LHCN-M2 (cell line): ENCODE data around the gene FAM193A. TPM values are rescaled to one million over a fixed set of nuclear protein-coding genes. Genes with fewer than 3 reads are reported as not detected.
"Not testable (repeated sequence)": the region's sequence is repeated elsewhere in the genome, so short reads cannot be mapped to it uniquely, and the experiment has no call there.

ENCODE experiments used
- DNase-seq: peaks from one replicate; pipeline ENCODE4 v3.0.0-alpha.2; 2012; ENCODE audit warnings: low read depth
- total RNA-seq: library from RNA; depleted of rRNA; stranded (reverse); fragments of >200 nt; gene quantifications from 2 replicates; pipeline ENCODE4 v1.2.3, GENCODE V29; 2014

The FAM193A gene
- total RNA-seq, 1 experiment from 2014 or later, result 14.9 TPM

DNA sequence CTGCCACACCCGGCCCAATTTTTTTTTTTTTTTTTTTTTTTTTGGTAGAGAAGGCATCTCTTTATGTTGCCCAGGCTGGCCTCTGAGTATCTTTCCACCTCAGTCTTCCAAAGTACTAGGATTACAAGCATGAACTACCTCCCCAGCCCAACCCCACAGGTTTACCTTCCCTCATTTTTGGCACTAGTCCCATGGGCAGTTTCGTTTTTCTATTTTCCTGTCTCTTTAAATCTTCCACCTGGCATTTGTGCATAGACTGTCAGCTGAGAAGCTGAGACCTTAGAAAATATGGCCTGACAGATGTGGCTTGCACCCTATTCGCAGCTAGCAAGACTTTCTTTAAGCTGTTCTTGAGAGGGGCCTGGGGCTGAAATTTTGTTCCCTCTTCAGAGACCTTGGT is 191.8 kb downstream of the FAM193A start:
- DNase-seq, result no peak

DNA sequence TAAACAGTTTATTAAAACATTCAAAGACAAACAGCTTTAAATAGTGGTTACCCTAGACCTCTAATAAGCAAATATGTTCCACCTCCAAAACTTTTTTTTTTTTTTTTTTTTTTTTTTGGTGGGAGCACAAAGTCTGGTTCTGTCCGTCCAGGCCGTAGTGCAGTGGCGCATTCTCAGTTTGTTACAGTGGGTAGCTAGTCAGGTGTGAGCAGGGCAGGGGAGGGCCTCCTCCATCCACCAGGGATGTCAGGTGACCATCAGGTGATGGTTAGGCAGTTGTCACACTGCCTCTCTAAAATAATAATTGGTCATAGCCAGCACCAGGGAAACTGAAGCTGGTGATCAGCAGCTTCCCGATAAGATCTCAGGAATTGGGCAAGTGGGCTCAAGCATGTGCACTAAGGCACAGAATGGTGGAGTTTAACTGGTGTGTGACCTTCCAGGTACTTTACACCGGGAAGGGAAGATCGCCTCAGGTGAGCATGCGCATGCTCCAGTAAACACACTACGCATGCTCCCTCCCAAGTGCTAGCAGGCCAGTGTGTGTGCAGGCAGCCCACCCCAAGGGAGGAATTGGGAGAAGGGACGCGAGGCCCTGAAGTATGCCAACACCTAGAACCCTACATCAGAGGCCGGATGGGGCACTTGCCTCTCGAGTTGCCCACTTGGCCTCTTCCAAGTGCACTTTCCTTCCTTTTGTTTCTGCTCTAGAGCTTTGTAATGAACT is 192.5 kb downstream of the FAM193A start:
- DNase-seq, result no peak

DNA sequence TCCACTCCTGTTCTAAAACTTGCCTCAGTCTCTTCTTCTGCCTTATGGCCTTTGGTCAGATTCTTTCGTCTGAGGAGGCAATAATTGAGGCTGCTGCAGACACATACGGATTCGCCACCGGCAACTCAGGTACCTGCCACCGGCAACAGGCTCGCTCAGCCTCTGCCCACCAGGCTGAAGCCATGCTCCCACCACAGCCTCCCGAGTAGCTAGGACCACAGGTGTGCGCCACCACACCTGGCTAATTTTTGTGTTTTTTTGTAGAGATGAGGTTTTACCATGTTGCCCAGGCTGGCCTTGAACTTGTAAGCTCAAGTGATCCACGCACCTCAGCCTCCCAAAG is 193.1 kb downstream of the FAM193A start:
- no peak for DNase-seq

DNA sequence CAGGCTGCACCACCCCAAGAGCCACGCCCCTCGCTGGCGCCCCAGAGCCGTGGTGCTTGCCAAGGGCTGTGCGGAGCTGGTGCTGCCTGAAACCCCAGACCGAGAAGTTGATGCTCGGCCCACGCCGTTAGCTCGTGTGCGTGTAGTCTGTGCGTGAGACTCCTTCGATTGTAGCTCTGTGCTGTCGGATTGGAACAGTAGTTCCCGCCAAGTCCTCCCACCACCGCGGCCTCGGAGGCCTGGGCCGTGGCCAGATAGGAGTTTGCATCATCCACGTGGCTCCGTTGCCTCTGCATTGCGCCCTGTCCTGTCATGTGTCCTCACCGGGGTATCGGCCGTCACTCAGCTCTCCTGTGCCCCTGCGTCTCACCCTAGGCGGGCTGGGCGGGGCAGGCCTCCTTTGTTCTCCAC is 195.5 kb downstream of the FAM193A start:
- no peak for DNase-seq

DNA sequence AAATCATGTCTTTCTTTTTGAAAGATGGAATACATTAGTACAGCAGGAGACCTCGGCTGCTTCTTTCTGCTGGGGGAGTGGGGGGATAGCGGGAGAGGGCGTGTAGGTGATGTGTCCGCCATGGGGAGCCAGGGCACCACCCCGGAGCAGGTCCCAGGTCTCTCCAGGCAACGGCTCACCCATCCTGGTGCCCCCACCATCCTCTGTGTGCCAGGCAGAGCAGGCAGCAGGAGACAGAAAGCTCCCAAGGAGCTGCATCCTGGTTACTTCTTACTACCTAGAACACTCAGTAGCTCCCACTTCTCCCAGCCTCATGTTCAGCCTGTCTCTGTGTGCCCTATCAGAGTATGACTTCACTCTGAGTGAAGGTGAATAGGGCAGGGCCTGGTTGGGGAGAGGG is 196.1 kb downstream of the FAM193A start:
- DNase-seq, result no peak

DNA sequence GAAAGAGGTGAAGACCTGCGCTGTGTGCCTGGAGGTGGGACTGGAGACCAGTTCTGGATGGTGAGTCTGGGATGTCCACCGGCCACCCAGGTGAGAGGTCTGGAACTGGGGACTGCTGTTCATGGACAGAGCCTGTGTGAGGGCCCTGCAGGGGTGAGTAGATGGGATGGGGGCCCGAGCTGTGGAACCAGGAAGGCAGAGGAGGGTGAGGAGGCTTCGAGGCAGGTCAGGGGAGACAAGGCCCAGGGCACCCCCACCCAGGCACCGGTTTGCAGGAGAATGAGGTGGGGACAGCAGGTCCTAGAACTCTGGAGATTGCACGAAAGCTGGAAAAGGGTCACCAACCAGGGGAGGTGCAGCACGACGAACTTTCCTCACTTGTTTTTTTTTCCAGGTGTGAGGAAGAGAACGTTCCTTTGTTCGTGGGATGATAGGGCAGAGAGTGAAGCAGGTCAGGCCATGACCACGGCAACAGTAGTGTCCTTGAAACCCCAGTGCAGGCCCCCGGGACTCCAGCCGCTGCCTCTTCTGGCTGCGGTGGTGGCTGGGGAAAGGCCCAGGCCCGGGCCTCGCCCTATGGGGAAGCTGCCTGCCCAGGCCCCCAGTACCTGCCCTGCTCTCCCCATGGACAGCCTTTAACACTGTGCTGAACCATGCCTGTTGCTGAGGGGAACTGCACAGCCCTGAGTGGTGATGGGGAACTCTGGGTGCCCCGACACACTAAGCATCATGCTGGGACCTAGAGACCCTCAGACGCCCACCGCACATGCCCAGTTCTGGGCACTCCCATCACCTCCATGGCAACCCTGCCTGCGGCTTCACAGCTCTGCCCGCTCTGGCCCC is 196.8 kb downstream of the FAM193A start:
- DNase-seq, result no peak

DNA sequence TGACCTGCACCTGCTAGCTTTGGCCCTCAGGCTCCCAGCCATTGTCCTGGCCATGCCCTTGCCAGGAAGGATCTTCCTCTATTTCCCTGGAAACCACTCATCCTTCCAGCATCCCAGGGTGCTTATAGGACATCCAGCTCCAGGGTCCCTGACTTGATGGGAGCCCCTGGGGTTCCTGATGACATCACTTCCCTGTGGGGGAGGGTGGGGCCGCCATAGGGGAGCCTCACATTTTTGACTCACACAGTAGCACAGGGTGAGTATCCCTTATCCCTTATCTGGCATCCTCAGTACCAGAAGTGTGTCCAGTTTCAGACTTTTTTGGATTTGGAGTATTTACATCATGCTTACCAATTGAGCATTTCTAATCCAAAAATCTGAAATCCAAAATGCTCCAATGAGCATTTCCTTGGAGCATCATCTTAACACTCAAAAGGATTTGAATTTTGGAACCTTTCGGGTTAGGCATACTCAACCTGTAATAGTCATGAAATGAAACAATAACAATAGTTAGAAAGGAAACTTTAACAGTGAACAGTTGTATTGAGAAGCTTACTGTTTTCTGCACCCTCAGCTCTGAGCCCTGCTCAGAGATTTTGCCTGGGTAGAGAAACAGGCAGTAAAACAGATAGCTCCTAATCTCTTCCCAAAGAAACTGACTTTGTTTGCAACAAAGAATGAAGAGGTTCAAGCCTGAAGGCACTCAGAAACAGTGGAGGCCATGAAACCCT is 197.6 kb downstream of the FAM193A start:
- DNase-seq, result no peak

DNA sequence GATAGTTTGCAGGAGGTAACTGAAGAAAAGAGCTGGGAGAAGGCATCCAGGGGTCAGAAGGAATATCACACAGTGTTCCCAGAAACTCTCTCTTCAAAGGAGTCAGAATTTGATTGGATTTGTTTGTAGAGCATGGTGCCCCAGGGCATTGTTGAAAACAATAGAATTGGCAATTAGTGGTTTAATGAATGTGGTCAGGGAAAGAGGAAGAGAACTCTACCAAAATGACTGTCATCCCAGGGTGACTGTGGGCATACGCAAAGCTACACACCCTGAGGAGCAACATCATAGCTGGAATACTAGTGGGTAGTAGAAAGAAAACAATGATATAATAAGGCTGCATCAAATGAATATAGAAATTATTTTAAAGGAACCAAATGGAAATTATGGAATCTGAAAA is 198.2 kb downstream of the FAM193A start:
- DNase-seq, result no peak

DNA sequence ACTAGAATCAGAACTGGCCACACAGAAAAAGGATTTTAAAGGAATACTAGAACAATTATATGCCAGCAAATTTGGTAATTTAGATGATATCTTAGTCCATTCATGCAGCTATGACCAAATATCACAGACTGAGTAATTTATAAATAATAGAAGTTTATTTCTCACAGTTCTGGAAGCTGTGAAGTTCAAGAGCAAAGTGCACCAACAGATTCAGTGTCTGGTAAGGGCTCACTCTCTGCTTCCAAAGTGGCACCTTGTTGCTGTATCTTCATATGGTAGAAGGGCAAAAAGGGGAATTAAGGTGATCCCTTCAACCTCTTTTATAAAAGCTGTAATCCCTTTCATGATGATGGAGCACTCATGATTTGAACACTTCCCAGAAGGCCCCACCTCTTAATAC is 199.4 kb downstream of the FAM193A start:
- DNase-seq, result no peak

DNA sequence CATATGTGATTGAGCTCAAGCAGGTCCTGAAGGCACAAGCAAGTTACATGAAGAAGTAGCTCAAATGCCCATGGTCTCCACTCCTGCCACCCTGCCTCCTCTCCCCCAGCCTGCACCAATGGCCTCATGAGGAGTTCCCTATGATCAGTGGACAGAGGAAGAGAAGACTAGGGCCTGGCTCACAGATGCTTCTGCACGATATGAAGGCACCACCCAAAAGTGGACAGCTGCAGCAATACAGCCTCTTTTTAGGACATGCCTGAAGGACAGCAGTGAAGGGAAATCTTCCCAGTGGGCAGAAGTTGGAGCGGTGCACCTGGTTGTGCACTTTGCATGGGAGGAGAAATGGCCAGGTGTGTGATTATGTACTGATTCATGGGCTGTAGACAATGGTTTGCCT is 201.8 kb downstream of the FAM193A start:
- not testable (repeated sequence) for DNase-seq

DNA sequence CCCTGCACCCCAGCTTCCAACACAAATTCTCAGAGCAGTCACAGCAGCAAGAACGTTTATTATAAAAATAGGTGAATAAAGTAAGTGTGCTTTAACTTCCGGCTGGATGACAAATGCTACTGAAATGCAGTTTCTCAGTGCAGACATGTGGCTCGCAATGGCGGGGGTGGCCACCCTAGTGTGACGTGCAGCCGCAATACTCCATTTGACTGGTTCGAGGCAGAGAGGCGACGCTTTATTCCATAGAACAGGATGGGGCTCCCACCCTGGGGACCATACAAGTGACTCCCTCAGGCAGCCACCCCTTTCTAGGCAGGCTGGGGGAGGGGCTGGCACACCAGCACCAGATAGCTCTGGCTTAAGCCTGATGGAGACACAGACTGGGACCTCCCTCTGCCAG is 205.2 kb downstream of the FAM193A start:
- no peak for DNase-seq

DNA sequence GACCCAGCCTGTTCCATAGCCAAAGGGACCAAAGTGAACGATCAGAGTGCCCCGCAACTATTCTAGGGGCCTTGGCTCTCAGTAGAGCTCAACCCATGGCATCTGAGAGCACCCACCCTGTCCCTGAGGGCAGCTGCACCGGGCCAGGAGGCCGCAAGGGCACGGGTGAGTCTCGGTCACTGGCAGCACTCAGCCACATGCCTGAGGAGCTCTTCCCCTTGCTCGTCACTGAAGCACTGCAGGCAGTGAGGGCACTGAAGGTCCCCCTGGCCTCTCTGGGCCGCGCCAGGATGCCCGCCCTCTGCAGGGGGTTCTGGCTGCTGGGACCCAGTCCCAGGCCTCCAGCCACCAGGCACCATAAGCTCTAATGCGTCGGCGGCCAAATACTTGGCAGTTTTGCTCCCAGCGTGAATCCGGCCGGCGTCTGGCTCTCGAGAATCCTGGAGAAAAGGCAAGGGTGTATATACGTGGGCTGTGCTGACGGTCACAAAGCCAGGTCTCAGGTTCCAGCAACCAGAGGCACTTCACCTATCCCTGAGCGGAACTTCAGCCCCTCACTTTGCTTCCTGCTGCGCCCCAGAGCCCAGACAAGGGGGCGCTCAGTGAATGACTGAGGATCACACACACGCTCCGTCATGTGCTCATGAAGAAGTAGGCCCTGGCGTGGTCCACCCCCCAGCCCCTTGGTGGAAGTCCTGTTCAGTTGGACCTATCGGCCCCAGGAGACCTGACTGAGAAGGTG is 205.8 kb downstream of the FAM193A start:
- no peak for DNase-seq

DNA sequence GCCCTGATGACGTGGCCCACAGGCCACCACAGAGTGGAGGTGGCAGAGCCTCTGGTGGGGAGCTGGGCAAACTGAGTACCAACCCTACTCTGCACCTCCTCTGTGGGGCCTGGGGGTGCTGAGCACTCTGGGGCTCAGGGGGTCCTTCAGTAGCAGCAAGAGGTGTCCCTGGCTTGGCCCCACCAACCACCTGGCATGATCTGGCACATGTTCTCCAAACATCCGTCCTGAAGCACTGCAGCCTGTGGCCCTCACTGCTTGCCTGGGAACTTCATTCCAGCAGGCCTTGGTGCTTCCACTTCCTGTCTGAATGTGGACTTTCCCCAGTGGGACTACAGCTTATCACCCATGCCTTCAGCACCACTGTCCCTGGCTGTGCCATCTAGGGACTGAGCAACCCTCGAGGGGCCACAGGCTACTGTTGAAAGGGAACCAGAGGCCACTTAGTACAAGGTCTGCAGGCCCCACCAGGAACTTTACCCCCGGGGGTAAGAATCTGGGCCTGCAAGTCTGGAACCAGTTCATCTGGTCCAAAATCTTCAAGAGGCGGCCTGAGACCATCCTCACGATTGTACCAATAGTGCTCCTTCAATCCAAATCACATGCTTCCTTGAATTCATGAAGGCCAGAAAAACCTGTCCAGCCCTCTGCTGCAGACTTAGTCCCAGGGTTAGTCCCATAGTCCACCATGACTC is 206.5 kb downstream of the FAM193A start:
- DNase-seq, result no peak

DNA sequence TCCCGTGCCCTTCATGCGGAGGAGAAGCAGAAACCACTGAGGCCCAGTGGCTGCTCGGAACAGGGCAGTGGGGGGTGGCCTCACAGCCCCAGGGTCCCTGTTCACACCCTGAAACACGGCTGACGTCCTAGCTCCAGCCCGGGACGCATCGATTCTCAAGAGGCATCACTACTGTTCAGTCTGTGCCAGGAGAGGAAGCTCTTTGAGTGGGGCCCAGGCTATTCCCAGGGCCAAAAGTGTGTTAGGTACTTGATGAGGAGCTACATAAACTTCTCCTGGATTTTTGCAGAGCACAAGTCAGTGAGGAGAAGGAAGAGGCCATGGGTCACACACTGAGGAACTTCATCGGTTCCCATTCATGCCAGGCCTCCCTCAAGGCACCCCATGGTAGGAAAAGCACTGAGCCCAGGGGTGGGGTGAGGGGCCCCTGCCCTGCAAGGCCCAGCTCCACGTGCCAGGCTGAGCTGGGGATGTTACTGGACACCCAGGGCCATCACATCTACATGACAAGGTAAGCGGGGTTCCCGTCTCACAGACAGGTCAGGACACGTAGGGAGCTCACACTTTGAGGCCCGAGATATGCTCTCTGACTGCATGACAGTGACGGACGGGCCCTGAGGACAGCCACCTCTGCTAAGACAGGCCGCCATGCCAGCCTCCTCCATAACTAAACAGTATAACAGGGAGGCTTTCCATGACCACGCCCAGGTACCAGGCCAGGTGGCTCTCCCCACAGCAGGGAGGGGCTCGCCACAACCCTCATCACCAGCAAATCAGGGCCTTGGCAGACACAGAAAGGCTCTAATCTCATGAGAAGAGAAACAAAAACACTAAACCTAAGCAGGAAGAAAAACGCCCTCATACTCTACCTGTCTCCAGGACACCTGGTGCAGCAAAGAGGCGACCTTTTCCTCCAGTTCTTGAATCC is 207.3 kb downstream of the FAM193A start:
- no peak for DNase-seq

DNA sequence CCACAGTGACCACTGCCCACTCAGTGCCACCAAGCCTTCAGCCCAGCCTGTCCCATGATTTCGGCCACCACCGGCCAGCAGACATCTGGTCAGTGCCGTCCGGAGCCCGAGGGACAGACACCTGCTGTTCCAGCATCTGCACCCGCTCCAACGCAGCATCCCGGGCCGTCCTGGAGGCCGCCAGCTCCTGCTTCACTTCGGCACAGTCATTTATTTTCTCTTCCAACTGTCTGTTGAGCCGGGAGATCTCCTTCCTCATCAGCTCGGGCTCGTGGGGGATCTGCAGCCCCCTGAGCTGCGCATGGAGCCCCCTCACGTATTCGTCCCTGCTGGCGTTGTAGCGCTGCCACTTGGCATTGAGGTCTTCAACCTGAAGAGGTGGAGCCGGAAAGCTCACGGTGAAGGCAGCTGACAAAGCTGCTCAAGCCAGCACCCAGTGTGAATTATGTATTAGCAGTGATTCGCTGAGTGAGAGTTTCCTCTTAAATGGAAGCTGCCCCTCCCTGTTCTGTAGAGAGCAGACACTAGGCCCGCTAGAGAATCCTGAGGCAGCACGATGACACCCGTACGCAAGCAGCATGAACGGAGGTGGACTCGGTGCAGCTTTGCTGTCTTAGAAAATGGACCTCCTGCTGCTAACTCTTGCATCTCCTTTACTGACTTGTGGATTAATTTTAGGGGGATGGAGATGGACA is 208.3 kb downstream of the FAM193A start:
- DNase-seq, result no peak

DNA sequence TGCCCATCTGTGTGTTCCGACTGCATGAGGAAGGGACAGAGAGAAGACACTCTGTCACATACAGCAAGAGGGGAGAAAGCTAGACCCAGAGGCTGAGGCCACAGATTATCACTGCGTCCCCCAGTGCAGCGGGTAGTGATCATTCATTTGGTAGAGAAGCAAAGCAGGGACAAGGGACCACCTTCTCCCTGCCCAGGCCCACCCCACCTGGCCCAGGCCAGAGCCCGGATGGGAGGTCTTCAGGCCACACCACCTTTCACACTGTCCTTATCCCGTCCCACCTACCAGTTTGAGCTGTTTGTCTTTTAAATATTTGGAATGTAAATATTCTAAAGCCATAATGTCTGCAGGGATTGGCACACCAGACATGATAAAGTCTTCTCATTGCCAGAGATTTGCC is 209.1 kb downstream of the FAM193A start:
- no peak for DNase-seq

DNA sequence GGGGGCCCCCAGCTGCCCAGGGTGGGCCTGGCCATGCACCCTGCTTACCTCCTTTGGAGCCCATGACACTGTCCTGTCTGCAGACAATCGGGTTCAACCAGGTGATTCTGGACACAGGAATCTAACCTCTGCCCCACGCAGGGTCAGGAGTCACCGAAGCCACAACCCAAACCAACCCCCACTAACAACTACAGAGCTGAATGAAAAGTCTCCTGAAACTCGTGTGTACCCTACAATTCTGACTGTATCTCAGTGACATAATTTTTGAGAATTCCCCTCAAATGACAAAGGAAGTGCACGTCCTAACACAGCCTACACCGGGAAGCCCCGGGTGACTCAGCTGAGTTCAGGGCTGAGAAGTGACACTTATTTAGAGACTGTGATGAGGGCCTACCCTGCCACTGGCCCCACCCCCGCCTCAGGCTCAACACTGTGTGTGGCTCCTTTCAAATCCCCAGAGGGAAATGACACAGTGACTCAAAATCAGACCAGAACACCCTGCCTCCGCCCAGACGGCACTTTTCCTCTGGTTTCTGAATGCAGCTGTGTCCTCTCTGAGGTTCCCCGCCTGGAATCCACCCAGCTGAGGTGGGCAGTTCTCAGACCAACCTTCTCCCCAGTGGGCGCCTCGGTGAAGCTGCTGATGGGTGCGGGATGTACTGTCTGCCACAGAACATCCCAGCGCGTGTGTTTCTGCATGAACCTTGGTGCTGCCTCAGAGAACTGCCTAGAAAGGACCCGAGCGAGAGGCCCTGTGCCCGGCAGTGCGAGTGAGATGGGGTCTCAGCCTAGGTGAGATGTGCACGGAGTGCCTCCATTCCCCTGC is 209.7 kb downstream of the FAM193A start:
- DNase-seq, result peak; percentile 27

DNA sequence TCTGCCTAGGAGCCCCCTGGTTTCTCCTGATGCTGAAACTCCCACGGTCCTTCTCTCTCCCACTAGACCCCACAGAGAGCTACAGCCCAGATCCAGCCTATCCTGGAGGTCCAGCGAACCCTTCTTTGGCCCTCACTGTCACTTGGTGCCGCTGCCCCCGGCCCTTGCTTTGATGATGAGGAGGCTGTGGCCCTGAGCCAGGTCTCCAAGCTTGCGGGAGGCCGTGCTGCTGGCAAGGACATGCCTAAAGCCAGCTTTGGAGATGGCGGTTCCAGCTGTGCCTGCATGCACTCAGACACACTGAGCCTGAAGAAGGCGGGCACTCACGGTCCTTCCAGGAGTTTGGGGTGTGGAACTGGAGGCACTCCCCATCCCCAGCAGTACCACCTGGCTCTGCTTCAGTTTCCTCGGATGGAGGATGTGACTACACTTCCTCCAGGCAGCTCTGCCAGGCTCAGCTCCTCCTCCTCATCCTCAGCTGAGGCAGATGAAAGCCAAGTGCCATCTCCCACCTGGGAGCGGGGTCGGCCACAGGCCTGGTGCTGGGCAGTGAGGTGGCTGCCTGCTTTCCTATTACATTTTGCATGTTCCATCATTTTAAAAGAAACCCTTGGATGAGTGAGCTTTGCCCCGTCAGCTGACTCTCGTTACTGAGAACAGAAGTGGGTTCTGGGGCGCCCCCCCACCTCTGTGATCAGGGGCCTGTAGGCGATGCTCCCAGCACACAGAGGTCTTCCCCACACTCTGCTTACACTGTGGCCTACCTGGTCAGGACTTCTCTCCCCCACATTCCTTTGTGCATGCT is 210.6 kb downstream of the FAM193A start:
- no peak for DNase-seq
